HG03095 (cell line): Measurements from ENCODE around the gene IRF2.

ENCODE experiments used
- ATAC-seq: cut with Tn5 transposase; IDR thresholded peaks from one replicate; pipeline ENCODE4 v1.9.1; 2021; ENCODE audit warnings: moderate library complexity; ENCODE audit not compliant: unreplicated experiment

The IRF2 gene

GRCh38 chr4:184373886-184374405 is 100.4 kb downstream of the IRF2 start:
- ATAC-seq, result no peak

DNA sequence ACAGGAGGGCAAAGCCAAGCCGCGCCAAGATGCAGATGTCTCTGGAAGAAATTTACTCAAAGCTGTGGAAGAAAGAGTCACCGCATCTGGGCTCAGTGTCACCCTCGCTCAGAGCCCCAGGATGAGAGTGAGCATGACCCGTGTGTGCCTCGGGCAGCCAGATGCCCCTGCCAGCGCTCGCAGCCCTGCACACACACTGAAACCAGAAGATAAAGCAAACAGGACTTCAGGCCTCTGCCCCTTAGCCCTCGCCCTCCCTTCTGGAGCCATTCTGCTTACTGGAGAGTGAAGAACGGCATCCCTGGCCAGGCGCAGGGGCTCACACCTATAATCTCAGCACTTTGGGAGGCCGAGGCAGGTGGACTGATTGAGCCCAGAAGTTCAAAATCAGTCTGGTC is 103.0 kb downstream of the IRF2 start:
- no peak for ATAC-seq

DNA sequence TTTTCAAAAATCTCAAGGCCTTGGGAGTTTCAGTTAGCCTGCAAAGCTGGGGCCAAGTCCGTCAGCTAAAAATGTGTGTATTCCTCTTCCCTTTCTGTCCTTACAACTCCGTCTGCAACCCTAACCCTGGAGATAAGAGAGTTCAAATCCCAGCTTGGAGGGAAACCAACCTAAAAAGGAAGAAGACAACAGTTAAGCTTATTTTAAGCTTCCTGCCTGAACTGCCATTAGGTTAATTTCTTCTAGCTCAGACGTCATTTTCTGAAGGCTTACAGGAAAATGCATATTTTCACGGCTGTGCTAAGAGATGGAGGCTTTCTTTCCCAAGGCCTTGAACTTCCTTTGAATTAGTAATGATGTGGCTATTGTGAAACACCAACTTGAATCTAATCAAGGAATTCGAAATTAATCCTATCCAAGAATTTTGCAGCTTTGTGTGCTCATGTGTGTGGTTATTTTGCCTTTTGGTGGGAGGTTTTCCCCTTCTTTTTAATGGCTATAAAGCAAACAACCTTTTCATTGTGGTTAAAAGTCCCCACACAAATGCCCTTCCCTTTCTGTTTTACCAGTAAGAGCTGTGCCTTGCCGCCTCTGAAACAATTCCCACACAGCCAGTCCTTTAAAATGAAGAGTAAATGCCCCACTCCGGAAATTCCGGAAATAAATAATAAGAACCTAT is 103.5 kb downstream of the IRF2 start:
- no peak for ATAC-seq

GRCh38 chr4:184369871-184370270 is 104.5 kb downstream of the IRF2 start:
- no peak for ATAC-seq

DNA sequence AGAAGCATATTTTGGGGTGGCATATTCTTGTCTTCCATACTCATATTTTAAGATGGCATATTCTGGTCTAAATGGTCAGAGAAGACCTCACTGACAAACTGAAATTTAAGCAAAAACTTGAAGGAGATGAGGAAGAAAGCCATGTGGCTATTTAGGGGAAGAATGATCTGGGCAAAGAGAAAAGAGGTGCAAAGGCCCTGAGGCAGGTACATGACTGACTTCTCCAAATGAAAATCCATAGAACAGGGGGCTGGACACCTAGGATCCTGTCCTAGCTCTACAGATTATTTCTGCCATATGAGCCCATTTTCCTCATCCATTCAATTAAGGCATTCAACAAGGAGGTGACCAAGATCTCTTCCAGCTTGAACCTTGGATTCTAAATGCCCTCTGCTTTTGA is 105.6 kb downstream of the IRF2 start:
- no peak for ATAC-seq

DNA sequence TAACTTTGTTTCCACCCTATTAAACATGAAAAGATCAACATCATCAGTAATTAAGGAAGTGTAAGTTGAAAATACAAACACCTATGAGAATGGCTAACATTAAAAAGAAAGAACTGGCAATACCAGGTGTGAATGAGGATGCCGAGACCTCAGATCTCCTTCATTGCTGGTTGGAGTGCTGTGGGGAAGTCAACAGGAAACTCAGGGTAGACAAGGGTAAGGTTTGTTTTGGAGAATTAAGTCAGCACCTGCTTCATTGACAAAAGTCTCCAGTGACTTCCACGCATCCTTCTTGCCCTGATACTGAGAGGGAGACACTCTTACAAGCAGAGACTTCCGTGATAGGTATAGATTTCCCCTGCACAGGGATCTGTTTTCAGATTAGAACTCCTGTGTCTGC is 106.1 kb downstream of the IRF2 start:
- ATAC-seq, result no peak

DNA sequence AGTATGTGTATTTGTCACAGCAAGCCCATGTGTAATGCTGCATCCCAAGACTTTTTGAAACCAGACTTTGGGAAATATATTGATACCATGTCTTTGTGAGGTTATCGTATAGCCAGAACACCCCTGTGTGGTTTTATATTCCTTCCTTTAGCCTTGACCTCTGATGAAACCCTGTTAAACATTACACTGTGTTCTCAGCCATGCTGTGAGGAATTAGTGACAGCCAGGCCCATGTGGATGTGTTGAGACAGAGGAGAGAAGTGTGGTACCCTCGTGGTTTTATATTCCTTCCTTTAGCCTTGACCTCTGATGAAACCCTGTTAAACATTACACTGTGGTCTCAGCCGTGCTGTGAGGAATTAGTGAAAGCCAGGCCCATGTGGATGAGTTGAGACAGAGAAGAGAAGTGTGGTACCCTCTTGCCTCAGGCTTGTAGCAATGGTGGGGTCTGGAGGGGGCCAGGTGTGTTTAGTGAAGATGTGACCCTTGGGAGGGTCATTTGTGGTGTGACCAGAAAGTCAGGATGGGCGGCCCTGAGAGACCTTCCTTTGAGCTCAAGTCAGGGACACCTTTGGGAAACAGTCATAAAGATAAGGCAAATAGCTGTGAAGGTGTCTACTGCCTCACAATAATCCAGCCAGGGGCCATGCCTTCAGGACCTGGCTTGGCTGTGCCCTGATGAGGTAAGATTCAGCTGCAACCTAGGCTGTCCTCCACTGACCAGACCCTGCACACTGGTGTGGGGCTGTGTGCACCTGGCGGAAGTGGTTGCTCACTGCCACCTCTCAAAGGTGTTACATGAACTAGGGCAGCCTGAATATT is 110.0 kb downstream of the IRF2 start:
- peak; percentile 71 for ATAC-seq

- ATAC-seq, result no peak
Observed at GRCh38 chr4:184363258-184363657, 111.1 kb downstream of the IRF2 start.

DNA sequence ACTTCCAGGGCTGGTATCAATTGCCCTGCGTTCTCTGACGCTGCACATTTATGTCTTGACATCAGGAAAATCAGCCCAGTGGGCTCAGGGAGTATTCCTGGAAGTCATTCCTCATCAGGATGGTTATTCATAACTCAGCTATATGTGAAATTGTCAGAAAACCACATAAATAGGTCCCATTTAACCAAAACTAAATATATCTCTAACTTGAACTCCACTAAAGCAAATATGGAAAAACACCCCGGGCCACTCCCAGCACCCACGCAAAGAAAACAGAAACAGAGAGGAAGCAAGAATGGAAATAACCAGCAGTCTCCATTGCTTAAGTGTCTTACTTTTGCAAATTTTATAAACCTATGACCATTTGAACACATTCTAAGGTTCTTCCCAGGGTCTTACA is 112.0 kb downstream of the IRF2 start:
- ATAC-seq, result no peak

- ATAC-seq, result no peak
Observed at GRCh38 chr4:184361443-184361842, 112.9 kb downstream of the IRF2 start.

- no peak for ATAC-seq
Observed at GRCh38 chr4:184359888-184360287, 114.5 kb downstream of the IRF2 start.

GRCh38 chr4:184358521-184359232 is 115.7 kb downstream of the IRF2 start:
- ATAC-seq, result no peak

- no peak for ATAC-seq
Observed at GRCh38 chr4:184357772-184358171, 116.6 kb downstream of the IRF2 start.

DNA sequence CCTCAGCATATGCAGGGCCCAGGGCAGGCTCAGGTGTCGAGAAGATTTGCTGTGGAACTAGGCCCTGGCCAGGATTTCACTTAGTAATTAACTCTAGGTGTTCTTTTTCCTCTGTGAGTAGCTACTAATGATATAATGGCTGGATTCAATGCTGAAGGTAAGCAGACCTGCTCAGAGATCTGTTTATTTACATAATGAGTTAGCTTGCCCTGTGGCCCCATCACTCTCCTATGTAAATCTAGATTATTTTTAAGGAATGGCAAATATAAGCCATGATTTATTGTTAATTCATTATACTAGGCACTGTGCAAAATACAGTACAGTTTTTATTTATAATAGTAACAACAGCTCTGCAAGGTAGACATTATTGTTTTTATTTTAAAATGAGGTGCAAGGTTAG is 117.2 kb downstream of the IRF2 start:
- no peak for ATAC-seq

- no peak for ATAC-seq
Observed at GRCh38 chr4:184356366-184356765, 118.0 kb downstream of the IRF2 start.

GRCh38 chr4:184355857-184356256 is 118.5 kb downstream of the IRF2 start:
- no peak for ATAC-seq

DNA sequence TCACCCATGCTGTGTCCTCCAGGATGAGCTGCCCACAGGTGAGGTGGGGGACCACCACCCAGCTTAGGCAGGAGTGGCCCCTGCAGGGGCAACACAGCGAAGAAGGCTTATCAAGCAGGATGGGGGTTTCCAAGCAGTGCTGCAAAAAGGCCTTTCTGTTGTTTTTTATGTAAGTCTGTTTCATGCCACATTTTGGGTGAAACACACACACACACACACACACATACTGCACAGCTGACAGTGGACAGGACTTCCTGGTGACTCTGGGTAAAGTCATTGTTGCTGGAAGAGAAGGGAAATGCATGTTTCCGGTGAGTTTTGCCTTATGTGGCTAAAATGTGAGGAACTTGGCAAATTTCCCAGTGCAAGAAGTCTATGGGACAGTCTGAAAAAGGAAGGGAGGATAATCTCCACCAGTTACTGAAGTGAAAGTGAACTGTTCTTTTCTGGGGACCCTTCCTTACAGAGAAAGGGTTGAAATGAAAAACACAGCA is 119.2 kb downstream of the IRF2 start:
- ATAC-seq, result no peak

DNA sequence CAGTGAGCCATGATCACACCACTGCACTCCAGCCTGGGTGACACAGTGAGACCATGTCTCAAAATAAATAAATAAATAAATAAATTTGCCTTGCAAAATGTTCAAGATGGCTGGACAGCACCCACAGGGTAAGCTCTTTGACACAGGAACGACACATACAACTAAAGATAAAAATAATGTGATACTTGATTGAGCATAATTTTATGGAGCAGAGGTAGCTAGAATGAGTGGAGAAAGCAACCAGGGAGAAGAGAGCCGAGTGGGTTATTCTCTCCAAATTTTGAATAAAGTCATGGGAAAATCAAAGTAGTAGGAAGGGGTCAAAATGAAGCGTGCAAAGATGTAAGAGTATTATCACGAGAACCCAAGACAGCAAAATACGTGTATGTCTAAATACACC is 121.5 kb downstream of the IRF2 start:
- no peak for ATAC-seq

DNA sequence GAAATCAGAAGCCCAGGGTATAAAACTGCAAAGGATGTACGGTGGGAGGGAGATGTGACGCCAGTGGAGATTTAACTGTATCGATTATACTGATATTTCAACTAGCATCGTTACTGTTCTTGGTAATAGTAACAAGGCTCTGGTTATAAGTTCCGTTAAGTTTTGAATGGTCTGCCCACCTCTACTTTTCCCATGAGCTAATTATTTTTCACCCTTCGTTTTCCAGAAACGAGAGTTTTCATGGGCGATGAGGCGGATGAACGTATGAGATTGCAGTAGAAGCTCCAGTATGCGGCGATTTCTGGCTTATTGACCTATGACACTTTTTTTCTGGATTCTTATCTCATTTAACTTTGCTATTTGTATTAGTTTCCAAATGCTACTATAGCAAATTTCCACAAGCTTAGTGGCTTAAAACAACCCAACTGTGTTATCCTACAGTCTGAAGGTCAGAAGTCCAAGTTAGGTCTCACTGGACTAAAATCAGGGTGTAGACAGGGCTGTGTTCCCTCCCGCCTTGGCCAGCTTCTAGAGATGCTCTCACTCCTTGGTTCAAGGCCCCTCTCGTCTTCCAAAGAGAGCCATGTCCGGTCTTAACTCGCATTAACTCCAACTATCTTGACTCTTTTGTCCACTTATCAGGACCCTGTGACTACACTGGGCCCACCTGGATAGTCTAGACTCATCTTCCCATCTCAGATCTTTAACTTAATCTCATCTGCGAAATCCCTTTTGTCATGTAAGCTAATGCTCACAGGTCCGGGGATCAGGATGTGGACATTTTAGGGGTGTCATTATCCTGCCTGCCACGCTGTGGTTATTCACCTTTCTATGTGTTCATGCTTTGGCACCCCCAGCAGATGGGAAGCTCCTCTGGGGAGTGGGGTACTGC is 122.5 kb downstream of the IRF2 start:
- ATAC-seq, result no peak

DNA sequence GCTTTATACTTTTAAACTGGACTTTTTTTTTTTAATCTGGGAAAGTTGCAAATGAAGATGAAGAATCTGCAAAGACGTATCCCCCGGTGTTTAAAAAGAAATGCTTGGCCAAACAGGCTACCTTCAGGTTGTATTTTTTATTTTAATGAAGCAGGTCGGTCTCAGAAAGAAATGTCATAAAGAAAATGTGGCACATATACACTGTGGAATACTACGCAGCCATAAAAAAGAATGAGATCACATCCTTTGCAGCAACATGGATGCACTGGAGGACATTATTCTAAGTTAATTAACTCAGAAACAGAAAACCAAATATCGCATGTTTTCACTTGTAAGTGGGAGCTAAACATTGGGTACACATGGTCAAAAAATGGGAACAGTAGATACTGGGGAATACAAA is 123.4 kb downstream of the IRF2 start:
- ATAC-seq, result no peak
